Natural killer cell treated with Interleukin-12 subunit alpha and Interleukin-12 subunit beta and Interleukin-15 and Interleukin-18, amount 100 ng/mL, for 72 hours (primary cell): ENCODE data around the gene MBD2. TPM values are rescaled to one million over a fixed set of nuclear protein-coding genes. Genes with fewer than 3 reads are reported as not detected.

Source experiments
- ATAC-seq, 2 donors: fragments of 150-1000 bp; cut with Tn5 transposase in 1 of 2; sonication (Bioruptor Pico), chemical (Tn5 transposase) in 1 of 2; 2 replicates each; pipeline ENCODE4 v1.10.0; 2021
- DNase-seq: peaks from one replicate; pipeline ENCODE4 v3.0.0; 2022; ENCODE audit warnings: low spot score
- H3K27ac Mint-ChIP-seq, 2 donors: 1 replicate in 1 of 2; 2 replicates in 1 of 2; pipeline ENCODE4 v1.8.0; 2022; ENCODE audit warnings: mixed read lengths in 2 of 2, mild to moderate bottlenecking in 1 of 2, moderate library complexity in 1 of 2
- H3K27me3 Mint-ChIP-seq, 2 donors: 1 replicate in 1 of 2; 2 replicates in 1 of 2; pipeline ENCODE4 v1.8.0; 2022; ENCODE audit warnings: mixed read lengths in 2 of 2
- H3K36me3 Mint-ChIP-seq: one replicate; pipeline ENCODE4 v1.8.0; 2022; ENCODE audit warnings: mixed read lengths
- H3K4me1 Mint-ChIP-seq, 2 donors: 1 replicate in 1 of 2; 2 replicates in 1 of 2; pipeline ENCODE4 v1.8.0; 2022; ENCODE audit warnings: low read depth in 2 of 2, mixed read lengths in 2 of 2, mild to moderate bottlenecking in 1 of 2
- H3K4me3 Mint-ChIP-seq: one replicate; pipeline ENCODE4 v1.8.0; 2022; ENCODE audit warnings: mixed read lengths
- H3K9me3 Mint-ChIP-seq: 2 replicates; pipeline ENCODE4 v1.8.0; 2022; ENCODE audit warnings: mixed read lengths
- total RNA-seq, 2 donors: library from RNA; stranded (reverse); gene quantifications; one replicate each; pipeline ENCODE4 v1.2.3, GENCODE V29; 2022

MBD2 gene
- total RNA-seq, 2 donors from 2014 or later: 149 to 211 TPM

DNA sequence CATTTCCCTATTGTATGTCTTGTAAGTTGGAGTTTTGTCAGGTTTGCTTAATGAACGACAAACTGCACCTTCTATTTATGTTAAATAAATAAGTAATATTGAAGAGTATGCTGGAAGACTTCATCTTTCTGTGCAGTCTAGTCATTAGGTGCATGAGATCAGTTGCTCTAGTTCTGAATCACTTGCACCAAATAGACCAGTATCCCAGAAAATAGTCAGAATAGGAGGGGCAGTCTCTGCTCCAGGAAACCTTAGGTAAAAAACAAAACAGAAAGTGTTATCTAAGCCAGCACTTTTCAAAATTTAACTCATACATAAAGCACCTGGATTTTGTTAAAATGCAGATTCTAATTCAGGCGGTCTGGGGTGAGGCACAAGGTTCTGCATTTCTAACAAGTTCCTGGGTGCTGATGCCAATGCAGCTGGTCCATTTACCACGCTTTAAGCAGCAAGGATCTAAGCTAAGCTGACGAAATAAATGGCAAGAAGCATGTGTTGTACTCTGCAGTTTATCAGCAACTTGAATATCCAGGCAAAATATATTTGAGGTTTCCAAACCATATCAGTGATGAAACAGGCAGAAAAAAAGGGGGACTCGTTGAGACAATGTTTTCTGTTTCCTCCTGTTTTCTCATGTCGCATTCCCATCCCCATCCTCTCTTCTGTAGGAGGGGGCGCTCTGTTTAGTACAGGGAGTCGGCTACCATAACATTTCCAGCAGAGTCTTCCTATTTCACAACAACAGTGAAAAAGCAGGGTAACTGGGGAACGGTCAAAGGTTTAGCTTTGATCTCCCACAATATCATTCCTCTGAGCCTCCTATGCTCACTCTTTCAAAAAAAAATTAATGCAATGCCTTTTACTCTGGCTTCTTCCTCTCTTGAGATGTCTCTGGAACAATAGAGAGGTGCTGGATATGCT is 106.4 kb downstream of the MBD2 start:
- DNase-seq: no peak
- Mint-ChIP-seq H3K36me3 (peaks cover under 1% of the 10 kb centered on the region), H3K4me1 (peaks cover 0 to 3% of the 10 kb centered on the region in 2 donors), H3K9me3 (no peaks in the 10 kb centered on the region), H3K4me3 (no peak overlapping the region), H3K27ac (no peak overlapping the region), H3K27me3 (peaks cover 6 to 25% of the 10 kb centered on the region in 2 donors)
- ATAC-seq: peak in 1 of 2 donors; percentile 31

DNA sequence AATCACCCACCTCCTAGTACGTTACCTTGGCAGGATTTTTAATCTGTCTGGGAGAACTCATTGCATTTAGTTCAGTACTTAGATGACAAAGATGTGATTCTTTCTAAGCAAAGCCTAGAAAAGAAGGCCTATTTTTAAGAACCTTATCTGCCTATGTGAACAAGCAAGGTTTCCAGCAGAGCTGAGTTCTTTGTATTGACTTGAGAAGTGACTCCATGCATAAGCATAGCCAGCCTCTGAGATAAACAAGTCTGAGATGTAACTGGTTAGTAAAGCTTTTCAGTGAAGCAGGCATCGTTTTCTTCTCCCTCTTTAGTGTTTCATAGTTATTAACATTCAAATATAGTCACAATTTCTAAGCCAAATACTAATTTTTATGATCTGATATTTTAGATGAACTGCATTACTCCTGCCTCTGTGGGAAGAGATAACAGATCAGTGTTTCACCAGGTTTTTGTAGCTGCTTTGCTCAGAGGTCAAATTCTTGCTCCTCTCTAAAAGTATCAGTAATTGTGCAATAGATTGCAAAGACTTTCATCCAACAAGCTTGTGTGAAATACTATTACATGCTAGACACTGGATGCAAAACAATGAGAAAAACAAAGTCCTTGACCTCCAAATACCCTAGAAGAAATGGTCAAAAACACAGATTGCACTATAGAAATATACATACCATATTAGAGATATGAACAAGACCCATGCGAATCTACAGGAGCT is 107.8 kb downstream of the MBD2 start:
- Mint-ChIP-seq H3K9me3 (peaks cover 3% of the 10 kb centered on the region), H3K36me3 (peaks cover 6% of the 10 kb centered on the region), H3K27ac (no peak overlapping the region), H3K4me1 (peaks cover 0 to 3% of the 10 kb centered on the region in 2 donors), H3K4me3 (no peak overlapping the region), H3K27me3 (peaks cover 12 to 40% of the 10 kb centered on the region in 2 donors)
- ATAC-seq (no peak), DNase-seq (no peak)

DNA sequence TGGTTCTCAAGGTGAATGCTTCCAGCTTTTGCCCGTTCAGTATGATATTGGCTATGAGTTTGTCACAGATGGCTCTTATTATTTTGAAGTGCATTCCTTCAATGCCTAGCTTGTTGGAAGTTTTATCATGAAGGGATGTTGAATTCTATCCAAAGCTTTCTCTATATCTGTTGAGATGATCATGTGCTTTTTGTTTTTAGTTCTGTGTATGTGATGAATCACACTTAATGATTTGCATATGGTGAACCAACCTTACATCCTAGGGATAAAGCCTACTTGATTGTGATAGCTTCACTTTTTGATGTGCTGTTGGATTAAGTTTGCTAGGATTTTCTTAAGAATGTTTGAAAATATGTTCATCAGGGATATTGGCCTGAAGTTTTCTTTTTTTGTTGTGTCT is 112.1 kb downstream of the MBD2 start:
- ATAC-seq (no peak), DNase-seq (no peak)
- Mint-ChIP-seq H3K4me3 (no peak overlapping the region), H3K9me3 (peaks cover 3% of the 10 kb centered on the region), H3K36me3 (peaks cover 6% of the 10 kb centered on the region), H3K27ac (no peak overlapping the region), H3K4me1 (no peaks in the 10 kb centered on the region), H3K27me3 (peaks cover 13 to 46% of the 10 kb centered on the region in 2 donors)

DNA sequence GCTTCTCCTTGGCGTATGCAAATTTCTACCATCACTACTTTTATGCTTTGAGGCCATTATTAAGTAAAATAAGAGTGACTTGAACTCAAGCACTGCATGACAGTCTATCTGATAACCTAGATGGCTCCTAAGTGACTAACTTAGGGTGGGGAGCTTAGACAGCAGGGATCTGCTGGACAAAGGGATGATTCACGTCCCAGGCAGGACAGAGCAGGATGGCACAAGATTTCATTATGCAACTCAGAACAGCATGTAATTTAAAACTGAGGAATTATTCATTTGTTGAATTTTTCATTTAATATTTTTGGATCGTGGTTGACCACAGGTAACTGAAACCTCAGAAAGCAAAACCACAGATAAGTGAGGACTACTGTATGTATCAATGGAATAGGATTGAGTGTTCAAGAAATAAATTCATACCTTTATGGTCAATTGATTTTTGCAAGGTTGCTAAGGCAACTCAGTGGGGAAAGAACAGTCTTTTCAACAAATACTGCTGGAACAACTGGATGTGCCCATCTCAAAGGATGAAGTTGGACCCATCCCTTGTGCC is 115.3 kb downstream of the MBD2 start:
- H3K36me3 Mint-ChIP-seq: peaks cover 6% of the 10 kb centered on the region
- H3K27ac Mint-ChIP-seq: no peak overlapping the region
- H3K4me1 Mint-ChIP-seq: no peaks in the 10 kb centered on the region
- ATAC-seq: no peak
- no peak for DNase-seq
- peaks cover 11 to 31% of the 10 kb centered on the region in 2 donors for H3K27me3 Mint-ChIP-seq
- peaks cover 3% of the 10 kb centered on the region for H3K9me3 Mint-ChIP-seq
- H3K4me3 Mint-ChIP-seq: no peak overlapping the region

DNA sequence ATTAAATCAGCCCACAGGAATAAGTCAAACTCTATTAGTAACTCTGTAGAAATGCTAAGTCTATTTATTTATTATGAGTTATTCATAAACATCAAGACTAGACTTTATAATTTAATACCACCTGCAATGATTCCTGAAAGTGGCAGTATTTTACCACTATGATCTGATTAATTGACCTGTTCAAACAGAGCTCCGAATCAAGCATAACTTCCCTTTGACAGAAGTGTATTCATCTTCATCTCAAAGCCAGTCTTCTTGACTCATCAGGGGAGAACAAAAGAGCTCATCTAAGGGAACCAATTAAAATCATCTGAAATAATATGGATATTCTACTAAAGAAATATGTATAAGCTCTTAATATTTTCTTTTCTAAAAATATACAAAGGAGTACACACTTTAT is 122.3 kb downstream of the MBD2 start:
- Mint-ChIP-seq H3K36me3 (no peaks in the 10 kb centered on the region), H3K27ac (no peak overlapping the region), H3K9me3 (peaks cover 4% of the 10 kb centered on the region), H3K4me3 (no peak overlapping the region), H3K27me3 (peaks cover 0 to 4% of the 10 kb centered on the region in 2 donors), H3K4me1 (no peaks in the 10 kb centered on the region)
- no peak for DNase-seq
- ATAC-seq: no peak

Other genes with a start within 250 kb of the MBD2 start
- 10 to 100 TPM; 11.4 to 18.7 TPM for gene POLI, start 44.8 kb upstream of the MBD2 start, total RNA-seq
- gene STARD6, start 133.2 kb upstream of the MBD2 start, total RNA-seq: not detected
- gene C18orf54, start 133.2 kb upstream of the MBD2 start, total RNA-seq: 10 to 100 TPM in 1 of 2 donors, 1 to 10 TPM in 1; 5.9 to 12.4 TPM